ENCODE measurements around the gene SV2C. TPM values are rescaled to one million over a fixed set of nuclear protein-coding genes. Genes with fewer than 3 reads are reported as not detected.

The SV2C gene
- total RNA-seq, 1 donor from 2014 or later = 0.15 TPM

- H3K4me3 Mint-ChIP-seq = no peak overlapping the region
- TF ChIP-seq EZH2 (IDR thresholded peaks at IDR 0.05) (no peak), EZH2phosphoT487 (IDR thresholded peaks at IDR 0.05) (no peak)
- TF ChIP-seq, protein P1, sequence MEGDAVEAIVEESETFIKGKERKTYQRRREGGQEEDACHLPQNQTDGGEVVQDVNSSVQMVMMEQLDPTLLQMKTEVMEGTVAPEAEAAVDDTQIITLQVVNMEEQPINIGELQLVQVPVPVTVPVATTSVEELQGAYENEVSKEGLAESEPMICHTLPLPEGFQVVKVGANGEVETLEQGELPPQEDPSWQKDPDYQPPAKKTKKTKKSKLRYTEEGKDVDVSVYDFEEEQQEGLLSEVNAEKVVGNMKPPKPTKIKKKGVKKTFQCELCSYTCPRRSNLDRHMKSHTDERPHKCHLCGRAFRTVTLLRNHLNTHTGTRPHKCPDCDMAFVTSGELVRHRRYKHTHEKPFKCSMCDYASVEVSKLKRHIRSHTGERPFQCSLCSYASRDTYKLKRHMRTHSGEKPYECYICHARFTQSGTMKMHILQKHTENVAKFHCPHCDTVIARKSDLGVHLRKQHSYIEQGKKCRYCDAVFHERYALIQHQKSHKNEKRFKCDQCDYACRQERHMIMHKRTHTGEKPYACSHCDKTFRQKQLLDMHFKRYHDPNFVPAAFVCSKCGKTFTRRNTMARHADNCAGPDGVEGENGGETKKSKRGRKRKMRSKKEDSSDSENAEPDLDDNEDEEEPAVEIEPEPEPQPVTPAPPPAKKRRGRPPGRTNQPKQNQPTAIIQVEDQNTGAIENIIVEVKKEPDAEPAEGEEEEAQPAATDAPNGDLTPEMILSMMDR (IDR thresholded peaks at IDR 0.05) = peak; percentile 80
- H3K4me1 ChIP-seq = no peaks in the 10 kb centered on the region
- no peaks in the 10 kb centered on the region for H3K36me3 Mint-ChIP-seq
- H3K79me2 ChIP-seq (ENCODE audit: low read depth) = no peaks in the 10 kb centered on the region
- H3K27ac Mint-ChIP-seq = no peak overlapping the region
- peaks cover 3% of the 10 kb centered on the region for H3K9me3 Mint-ChIP-seq
- no peak overlapping the region for H3K27ac ChIP-seq
- H3K9ac ChIP-seq = no peak overlapping the region
- peak; percentile 85 for DNase-seq (ENCODE audit: low spot score)
- H3K4me3 ChIP-seq = no peak overlapping the region
- H4K20me1 ChIP-seq (ENCODE audit: low read depth) = no peaks in the 10 kb centered on the region
- no peaks in the 10 kb centered on the region for H3K9me3 ChIP-seq (ENCODE audit: low read depth)
- no peak overlapping the region for H3K4me2 ChIP-seq
- peaks cover 4% of the 10 kb centered on the region for H3K27me3 Mint-ChIP-seq (ENCODE audit: insufficient read depth, low read depth)
- no peaks in the 10 kb centered on the region for H3F3A ChIP-seq (ENCODE audit: low read depth)
- H2AFZ ChIP-seq (replicated peaks) = no peak overlapping the region
- no peaks in the 10 kb centered on the region for H3K4me1 Mint-ChIP-seq
- H3K36me3 ChIP-seq = no peaks in the 10 kb centered on the region
- H3K27me3 ChIP-seq = no peaks in the 10 kb centered on the region
These were observed 173.1 kb downstream of the SV2C start for GRCh38 chr5:76256116-76256889.

DNA sequence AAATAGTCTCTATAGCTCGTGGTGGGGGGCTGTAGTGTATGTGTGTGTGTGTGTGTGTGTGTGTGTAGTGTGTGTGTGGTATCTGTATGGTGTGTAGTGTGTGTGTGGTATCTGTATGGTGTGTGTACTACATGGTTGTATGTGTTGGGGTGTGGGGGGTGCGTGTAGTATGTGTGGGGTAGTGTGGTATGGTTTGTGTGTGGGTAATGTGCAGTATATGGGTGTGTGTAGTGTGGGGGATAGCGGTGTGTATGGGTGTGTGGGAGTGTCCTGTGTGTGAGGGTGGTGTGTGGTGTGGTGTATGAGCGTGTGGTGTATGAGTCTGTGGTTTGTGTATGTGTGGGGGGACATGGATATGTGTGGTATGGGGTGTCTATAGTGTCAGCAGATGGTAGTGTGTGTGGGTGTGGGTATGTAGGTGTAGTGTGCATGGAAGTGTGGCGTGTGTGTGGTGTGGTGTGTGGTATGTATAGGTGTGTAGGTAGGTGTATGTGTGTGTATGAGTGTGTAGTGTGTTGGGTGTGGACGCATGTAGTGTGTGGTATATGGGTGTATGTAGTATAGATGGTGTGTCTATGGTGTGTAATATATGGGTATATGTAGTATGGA lies 174.1 kb downstream of the SV2C start:
- Histone ChIP-seq H3K4me1 (no peaks in the 10 kb centered on the region), H3K4me3 (no peak overlapping the region), H2AFZ (replicated peaks) (no peak overlapping the region), H3F3A (ENCODE audit: low read depth) (no peaks in the 10 kb centered on the region), H3K27ac (no peak overlapping the region), H3K36me3 (no peaks in the 10 kb centered on the region), H3K9ac (no peak overlapping the region), H3K9me3 (ENCODE audit: low read depth) (no peaks in the 10 kb centered on the region), H3K27me3 (no peaks in the 10 kb centered on the region), H4K20me1 (ENCODE audit: low read depth) (no peaks in the 10 kb centered on the region), H3K79me2 (ENCODE audit: low read depth) (no peaks in the 10 kb centered on the region), H3K4me2 (no peak overlapping the region)
- Mint-ChIP-seq H3K9me3 (peaks cover 13% of the 10 kb centered on the region), H3K27ac (no peak overlapping the region), H3K27me3 (ENCODE audit: insufficient read depth, low read depth) (peaks cover 4% of the 10 kb centered on the region), H3K4me3 (no peak overlapping the region), H3K4me1 (no peaks in the 10 kb centered on the region), H3K36me3 (no peaks in the 10 kb centered on the region)
- DNase-seq (ENCODE audit: low spot score) = no peak
- TF ChIP-seq EZH2phosphoT487 (IDR thresholded peaks at IDR 0.05) (no peak), EZH2 (IDR thresholded peaks at IDR 0.05) (no peak)
- TF ChIP-seq, protein P1 (IDR thresholded peaks at IDR 0.05) = no peak

DNA sequence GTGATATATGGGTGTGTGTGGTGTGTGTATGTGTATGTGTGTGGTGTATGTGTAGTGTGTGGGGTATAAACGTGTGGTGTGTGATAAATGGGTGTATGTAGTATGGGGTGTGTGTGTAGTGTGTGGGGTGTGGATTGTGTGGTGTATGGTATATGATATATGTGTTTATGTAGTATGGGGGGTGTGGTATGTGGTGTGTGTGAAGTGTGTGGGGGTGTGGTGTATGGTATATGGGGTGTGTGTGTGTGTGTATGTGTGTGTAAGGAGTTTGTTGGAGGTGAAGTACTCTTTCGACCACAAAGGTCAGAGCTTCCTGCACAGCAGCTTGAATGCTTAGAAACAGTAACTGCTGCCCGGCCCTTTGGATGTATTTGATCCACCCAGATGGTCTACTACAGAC lies 174.7 kb downstream of the SV2C start:
- Mint-ChIP-seq H3K27ac (no peak overlapping the region), H3K36me3 (no peaks in the 10 kb centered on the region), H3K4me3 (no peak overlapping the region), H3K9me3 (peaks cover 18% of the 10 kb centered on the region), H3K27me3 (ENCODE audit: insufficient read depth, low read depth) (peaks cover 4% of the 10 kb centered on the region), H3K4me1 (no peaks in the 10 kb centered on the region)
- Histone ChIP-seq H3K4me1 (no peaks in the 10 kb centered on the region), H2AFZ (replicated peaks) (no peak overlapping the region), H3K27ac (no peak overlapping the region), H3K79me2 (ENCODE audit: low read depth) (no peaks in the 10 kb centered on the region), H3F3A (ENCODE audit: low read depth) (no peaks in the 10 kb centered on the region), H3K9ac (no peak overlapping the region), H3K9me3 (ENCODE audit: low read depth) (no peaks in the 10 kb centered on the region), H3K36me3 (no peaks in the 10 kb centered on the region), H3K27me3 (no peaks in the 10 kb centered on the region), H3K4me3 (no peak overlapping the region), H4K20me1 (ENCODE audit: low read depth) (no peaks in the 10 kb centered on the region), H3K4me2 (no peak overlapping the region)
- no peak for TF ChIP-seq EZH2phosphoT487 (IDR thresholded peaks at IDR 0.05)
- TF ChIP-seq, protein P1 (IDR thresholded peaks at IDR 0.05) = no peak
- no peak for TF ChIP-seq EZH2 (IDR thresholded peaks at IDR 0.05)
- DNase-seq (ENCODE audit: low spot score) = no peak
